Activated T-cell treated with anti-CD3 and anti-CD28 coated beads, Interleukin-2, amount 50 U/mL, for 72 hours (primary cell): Measurements from ENCODE around the gene LTB. TPM values are rescaled to one million over a fixed set of nuclear protein-coding genes. Genes with fewer than 3 reads are reported as not detected.

ENCODE experiments used
- ATAC-seq, 2 donors: fragments of 150-1000 bp; cut with Tn5 transposase; replicated peaks in 1 of 2; 2 replicates each; pipeline ENCODE4 v1.10.0; 2021; ENCODE audit warnings: moderate library complexity in 2 of 2, mild to moderate bottlenecking in 1 of 2
- DNase-seq, 2 donors: peaks; one replicate each; pipeline ENCODE4 v3.0.0; 2021 to 2022; ENCODE audit warnings: mixed read lengths in 1 of 2
- H3K27ac Mint-ChIP-seq: one replicate; pipeline ENCODE4 v1.8.0; 2022; ENCODE audit warnings: mild to moderate bottlenecking, moderate library complexity, mixed read lengths
- H3K27me3 Mint-ChIP-seq: one replicate; pipeline ENCODE4 v1.8.0; 2022; ENCODE audit warnings: low read depth, mixed read lengths
- H3K36me3 Mint-ChIP-seq, 2 donors: one replicate each; pipeline ENCODE4 v1.8.0; 2022; ENCODE audit warnings: mixed read lengths in 2 of 2, mild to moderate bottlenecking in 1 of 2; ENCODE audit not compliant: insufficient read depth in 2 of 2
- H3K4me1 Mint-ChIP-seq: one replicate; pipeline ENCODE4 v1.8.0; 2022; ENCODE audit warnings: low read depth, mixed read lengths
- H3K4me3 Mint-ChIP-seq, 2 donors: one replicate each; pipeline ENCODE4 v1.8.0; 2022; ENCODE audit warnings: mild to moderate bottlenecking in 2 of 2, mixed read lengths in 2 of 2, moderate library complexity in 2 of 2
- H3K9me3 Mint-ChIP-seq, 2 donors: one replicate each; pipeline ENCODE4 v1.8.0; 2022; ENCODE audit warnings: mixed read lengths in 2 of 2
- total RNA-seq, 2 donors: library from RNA; stranded (reverse); gene quantifications; one replicate each; pipeline ENCODE4 v1.2.3, GENCODE V29; 2022

LTB gene
- total RNA-seq, 2 donors from 2014 or later, result 43.4 to 61.8 TPM

- no peaks in the 10 kb centered on the region for H3K9me3 Mint-ChIP-seq
- DNase-seq (no peak), ATAC-seq (no peak)
- peaks cover 25 to 57% of the 10 kb centered on the region in 2 donors for H3K36me3 Mint-ChIP-seq
- no peaks in the 10 kb centered on the region for H3K27me3 Mint-ChIP-seq
- H3K4me3 Mint-ChIP-seq, result no peak overlapping the region
- H3K4me1 Mint-ChIP-seq, result peaks cover 44% of the 10 kb centered on the region
- peak overlapping the region; percentile 86 for H3K27ac Mint-ChIP-seq
These were observed 49.4 kb downstream of the LTB start for GRCh38 chr6:31532644-31533454.

GRCh38 chr6:31531771-31532643, 50.2 kb downstream of the LTB start:
- ATAC-seq (no peak), DNase-seq (no peak)
- no peaks in the 10 kb centered on the region for H3K9me3 Mint-ChIP-seq
- H3K27ac Mint-ChIP-seq, result no peak overlapping the region
- peaks cover 37% of the 10 kb centered on the region for H3K4me1 Mint-ChIP-seq
- H3K27me3 Mint-ChIP-seq, result no peaks in the 10 kb centered on the region
- H3K4me3 Mint-ChIP-seq, result no peak overlapping the region
- peaks cover 23 to 53% of the 10 kb centered on the region in 2 donors for H3K36me3 Mint-ChIP-seq

GRCh38 chr6:31531162-31531561, 51.1 kb downstream of the LTB start:
- H3K27me3 Mint-ChIP-seq, result no peaks in the 10 kb centered on the region

DNA sequence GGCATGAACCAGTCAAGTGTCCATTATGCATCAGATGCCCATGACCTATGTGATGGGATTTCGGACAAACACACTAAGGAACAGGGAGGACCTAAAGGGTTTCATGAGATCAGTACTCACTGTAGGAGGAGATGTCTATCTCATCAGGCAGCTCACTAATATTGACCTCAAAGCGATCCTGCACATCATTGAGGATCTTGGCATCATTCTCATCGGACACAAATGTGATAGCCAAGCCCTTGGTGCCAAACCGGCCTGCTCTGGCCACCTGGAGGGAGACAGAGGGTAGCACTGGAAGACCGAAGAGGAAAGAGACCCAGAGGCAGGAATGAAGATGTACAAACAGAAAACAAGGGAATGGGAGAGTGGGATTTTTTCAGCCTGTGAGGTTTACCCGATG, 51.6 kb downstream of the LTB start:
- no peak overlapping the region for H3K27ac Mint-ChIP-seq
- no peaks in the 10 kb centered on the region for H3K27me3 Mint-ChIP-seq
- H3K36me3 Mint-ChIP-seq, result peaks cover 21 to 41% of the 10 kb centered on the region in 2 donors
- H3K4me3 Mint-ChIP-seq, result no peak overlapping the region
- H3K4me1 Mint-ChIP-seq, result peaks cover 25% of the 10 kb centered on the region
- no peak for DNase-seq
- H3K9me3 Mint-ChIP-seq, result no peaks in the 10 kb centered on the region
- no peak for ATAC-seq

More at GRCh38 chr6:31531162-31531561, 51.1 kb downstream of the LTB start:
- Mint-ChIP-seq H3K36me3 (peaks cover 23 to 46% of the 10 kb centered on the region in 2 donors), H3K9me3 (no peaks in the 10 kb centered on the region), H3K4me3 (no peak overlapping the region), H3K27ac (no peak overlapping the region), H3K4me1 (peaks cover 30% of the 10 kb centered on the region)
- DNase-seq, result no peak
- ATAC-seq, result no peak

Other genes with a start within 250 kb of the LTB start
- 1,000 to 10,000 TPM; 3,527 to 3,556 TPM for gene HLA-B, start 225.2 kb downstream of the LTB start, total RNA-seq
- gene MICA, start 178.8 kb downstream of the LTB start, total RNA-seq, result 1 to 10 TPM; 4.6 to 9.5 TPM
- gene MICB, start 84.3 kb downstream of the LTB start, total RNA-seq, result 10 to 100 TPM; 18.7 to 22.3 TPM
- gene MCCD1, start 53.5 kb downstream of the LTB start, total RNA-seq, result not detected
- gene DDX39B, start 40.4 kb downstream of the LTB start, total RNA-seq, result 100 to 1,000 TPM; 567 to 644 TPM
- gene ATP6V1G2, start 35.8 kb downstream of the LTB start, total RNA-seq, result 1 to 10 TPM; 4.1 to 5.6 TPM
- gene NFKBIL1, start 34.8 kb downstream of the LTB start, total RNA-seq, result 10 to 100 TPM; 28.0 to 36.6 TPM
- 100 to 1,000 TPM in 1 of 2 donors, 10 to 100 TPM in 1; 77.2 to 110 TPM for gene LTA, start 10.1 kb downstream of the LTB start, total RNA-seq
- gene TNF, start 6.9 kb downstream of the LTB start, total RNA-seq, result 10 to 100 TPM; 30.7 to 57.8 TPM
- 10 to 100 TPM; 24.6 to 27.0 TPM for gene LST1, start 3.9 kb upstream of the LTB start, total RNA-seq
- 10 to 100 TPM; 15.0 to 24.7 TPM for gene NCR3, start 10.6 kb upstream of the LTB start, total RNA-seq
- 10 to 100 TPM; 68.7 to 98.1 TPM for gene AIF1, start 32.8 kb upstream of the LTB start, total RNA-seq
- gene PRRC2A, start 38.3 kb upstream of the LTB start, total RNA-seq, result 100 to 1,000 TPM; 260 to 285 TPM
- 100 to 1,000 TPM; 265 to 272 TPM for gene BAG6, start 70.2 kb upstream of the LTB start, total RNA-seq
- 1 to 10 TPM; 5.0 to 6.0 TPM for gene APOM, start 73.5 kb upstream of the LTB start, total RNA-seq
- 10 to 100 TPM; 21.1 to 22.5 TPM for gene C6orf47, start 78.4 kb upstream of the LTB start, total RNA-seq
- 10 to 100 TPM; 30.3 to 37.7 TPM for gene GPANK1, start 82.6 kb upstream of the LTB start, total RNA-seq
- gene CSNK2B, start 83.7 kb upstream of the LTB start, total RNA-seq, result 100 to 1,000 TPM; 208 to 209 TPM
- gene LY6G5B, start 87.6 kb upstream of the LTB start, total RNA-seq, result 10 to 100 TPM; 21.3 to 26.9 TPM
- gene LY6G5C, start 98.6 kb upstream of the LTB start, total RNA-seq, result 1 to 10 TPM; 2.3 to 6.9 TPM
- 10 to 100 TPM; 48.9 TPM for gene ABHD16A, start 120.9 kb upstream of the LTB start, total RNA-seq
- not detected for gene LY6G6F, start 124.4 kb upstream of the LTB start, total RNA-seq
- gene LY6G6D, start 132.9 kb upstream of the LTB start, total RNA-seq, result not detected
- under 1 TPM; 0.25 to 0.67 TPM for gene LY6G6C, start 139.3 kb upstream of the LTB start, total RNA-seq
- under 1 TPM in 1 of 2 donors, not detected in 1; 0.10 TPM for gene MPIG6B, start 140.9 kb upstream of the LTB start, total RNA-seq
- gene DDAH2, start 146.9 kb upstream of the LTB start, total RNA-seq, result 10 to 100 TPM; 19.0 to 19.6 TPM
- 100 to 1,000 TPM; 253 to 318 TPM for gene CLIC1, start 154.1 kb upstream of the LTB start, total RNA-seq
- 10 to 100 TPM; 84.9 to 98.4 TPM for gene MSH5, start 157.6 kb upstream of the LTB start, total RNA-seq
- gene SAPCD1, start 180.2 kb upstream of the LTB start, total RNA-seq, result 10 to 100 TPM; 15.7 to 18.0 TPM
- 1 to 10 TPM; 3.3 to 3.4 TPM for gene VWA7, start 194.9 kb upstream of the LTB start, total RNA-seq
- 100 to 1,000 TPM in 1 of 2 donors, 10 to 100 TPM in 1; 91.3 to 101 TPM for gene VARS1, start 213.3 kb upstream of the LTB start, total RNA-seq
- 100 to 1,000 TPM; 122 to 123 TPM for gene LSM2, start 224.5 kb upstream of the LTB start, total RNA-seq
- 1 to 10 TPM; 2.9 to 3.1 TPM for gene HSPA1L, start 232.9 kb upstream of the LTB start, total RNA-seq
- 10 to 100 TPM; 16.5 to 37.6 TPM for gene HSPA1A, start 233.1 kb upstream of the LTB start, total RNA-seq
- 10 to 100 TPM; 31.6 to 44.9 TPM for gene HSPA1B, start 245.3 kb upstream of the LTB start, total RNA-seq